NCI-H2029 treated with DMSO at 0.1 percent for 48 hours (cell line): ENCODE data around the gene ADGRB2.

Experiments used
- DNase-seq: peaks from one replicate; lab custom pipeline; 2025; lab: John Stamatoyannopoulos, UW

Gene ADGRB2

DNA sequence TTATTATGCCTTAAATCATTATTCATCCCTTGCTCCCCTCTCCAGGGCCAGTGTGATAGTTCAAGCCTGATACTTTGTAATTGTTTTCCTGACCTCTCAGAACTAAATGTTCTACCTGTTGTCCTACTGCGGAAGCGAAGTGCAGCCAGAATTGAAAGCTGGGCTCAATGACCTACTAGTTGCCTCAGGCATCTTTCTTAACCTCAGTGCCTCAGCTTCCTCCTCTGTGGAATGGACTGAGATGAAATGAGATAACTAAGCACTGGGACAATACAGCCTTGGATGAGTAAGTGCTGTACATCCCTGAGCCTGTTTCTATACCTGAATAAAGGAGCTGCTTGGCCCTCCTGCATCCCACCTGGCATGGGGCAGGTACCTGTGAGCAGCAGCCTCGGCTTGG, 86.7 kb downstream of the ADGRB2 start:
- no peak for DNase-seq
